Measurements from ENCODE around the gene ARHGAP21. TPM values are rescaled to one million over a fixed set of nuclear protein-coding genes. Genes with fewer than 3 reads are reported as not detected.

ARHGAP21 gene
- total and polyA plus RNA-seq, 9 of the 15 experiments (the other 6 are each of a cell fraction or from before 2014, with no cell fraction given), result 13.6 to 145 (median 60.8) TPM

GRCh38 chr10:24574578-24575155 is 149.0 kb downstream of the ARHGAP21 start:
- BruUV-seq (replicated peaks), result no TSS peak
- in situ Hi-C loops (cut with MboI), result no loop called here
- ChIA-PET CTCF (ENCODE audit: low intra/inter-chr PET ratio) (interaction anchor here (0.5 kb wide), 1 partner anchor 1249 kb away, joined by 4 read pairs; no protein-coding TSS in a partner anchor), POLR2A (interaction anchor here (0.6 to 1.0 kb wide), 4 partner anchors 15 to 305 kb away, joined by 3 read pairs; no protein-coding TSS in a partner anchor)
- Histone ChIP-seq H3K79me2 (ENCODE audit: control insufficient read depth, insufficient read depth, low read length) (no peaks in the 10 kb centered on the region; the same call in 2 of the 3 replicates), H3K9me3 (replicated peaks; ENCODE audit: control insufficient read depth, insufficient read depth, low read depth, low read length) (no peaks in the 10 kb centered on the region), H3K27ac (ENCODE audit: extremely low read depth, low read depth, low read length) (no peak overlapping the region), H3K4me2 (ENCODE audit: insufficient read depth, low read length) (peak overlapping the region; percentile 19; the same call in 1 of the 2 replicates), H3K27me3 (ENCODE audit: control insufficient read depth in 2 of 2, insufficient read depth in 2 of 2, low read length in 2 of 2) (no peaks in the 10 kb centered on the region), H2AFZ (ENCODE audit: low read depth, low read length) (peak overlapping the region; percentile 64), H3K36me3 (ENCODE audit: control insufficient read depth, insufficient read depth, low read length) (no peaks in the 10 kb centered on the region), H3K9me1 (ENCODE audit: control insufficient read depth, insufficient read depth, low read length) (no peaks in the 10 kb centered on the region), H4K20me1 (replicated peaks; ENCODE audit: control insufficient read depth, insufficient read depth, low read length) (no peaks in the 10 kb centered on the region), H3K4me3 (no peak overlapping the region), H3K4me1 (replicated peaks in 1 of 2; ENCODE audit: control insufficient read depth in 2 of 2, insufficient read depth in 2 of 2, low read length in 2 of 2) (peaks cover 22 to 32% of the 10 kb centered on the region in 2 experiments), H3K9ac (ENCODE audit: insufficient read depth in 1 of 2, low read depth in 2 of 2, low read length in 2 of 2) (no peak overlapping the region)
- intact Hi-C loops (cut with micrococcal nuclease), result no loop called here
- ATAC-seq, result peak; percentile 60
- peak; percentile 46 to 72 (median 62) for DNase-seq (ENCODE audit: extremely low read depth in 1 of 4, low spot score in 3 of 4)
- 49% methylated on average over 3 of the region's 3 CpGs for WGBS (ENCODE audit: insufficient coverage, low coverage, missing lambda C conversion rate)
- FAIRE-seq, result peak; percentile 78
- no peak for TF ChIP-seq JUNB (CRISPR knock-in tag; conservative IDR thresholded peaks at IDR 0.05)
- peak in 1 of 2 experiments; percentile 45; a peak in 1 of 4 replicates for TF ChIP-seq HDAC1 (IDR thresholded peaks at IDR 0.05)
- TF ChIP-seq FOXA3 (CRISPR knock-in tag; conservative IDR thresholded peaks at IDR 0.05 in 1 of 2, IDR thresholded peaks at IDR 0.05 in 1 of 2), result no peak
- no peak for TF ChIP-seq WHSC1 (IDR thresholded peaks at IDR 0.05; ENCODE audit: low read length)
- no peak for TF ChIP-seq FOXK2 (conservative IDR thresholded peaks at IDR 0.05 in 1 of 2, IDR thresholded peaks at IDR 0.05 in 1 of 2; ENCODE audit: low read depth in 2 of 2)
- TF ChIP-seq EWSR1 (IDR thresholded peaks at IDR 0.05; ENCODE audit: borderline replicate concordance, low read depth, partially characterized antibody), result no peak
- no peak for TF ChIP-seq ZNF75A (CRISPR knock-in tag; IDR thresholded peaks at IDR 0.05)
- no peak for TF ChIP-seq THRB (CRISPR knock-in tag; conservative IDR thresholded peaks at IDR 0.05)
- TF ChIP-seq CTCFL (IDR thresholded peaks at IDR 0.05; ENCODE audit: borderline replicate concordance, insufficient read depth, low read depth, low read length, poor library complexity, severe bottlenecking), result no peak
- TF ChIP-seq MBD1 (CRISPR knock-in tag; IDR thresholded peaks at IDR 0.05), result no peak
- no peak for TF ChIP-seq TAF9B (IDR thresholded peaks at IDR 0.05; ENCODE audit: partially characterized antibody)
- TF ChIP-seq TRIM24 (IDR thresholded peaks at IDR 0.05), result no peak
- TF ChIP-seq ZSCAN32 (CRISPR knock-in tag; IDR thresholded peaks at IDR 0.05), result no peak
- TF ChIP-seq CREBBP (IDR thresholded peaks at IDR 0.05; ENCODE audit: low read depth, low read length), result no peak
- no peak for TF ChIP-seq ETS1 (conservative IDR thresholded peaks at IDR 0.05; ENCODE audit: control insufficient read depth, low read depth, low read length)
- no peak for TF ChIP-seq ZNF121 (CRISPR knock-in tag; conservative IDR thresholded peaks at IDR 0.05)
